Ovary (tissue), 9 donors: ENCODE measurements around the gene IRF4. TPM values are rescaled to one million over a fixed set of nuclear protein-coding genes. Genes with fewer than 3 reads are reported as not detected.
"Not testable (repeated sequence)": the region's sequence is repeated elsewhere in the genome, so short reads cannot be mapped to it uniquely, and the experiment has no call there.

Experiments
- DNase-seq, 5 donors: peaks; one replicate each; pipeline ENCODE4 v3.0.0-alpha.2; 2019 to 2020
- H3K27ac ChIP-seq, 2 donors: fragments of 200-600 bp; one replicate each; pipeline versions ENCODE4 v1.5.1 to v1.8.0; 2019 to 2022
- H3K27me3 ChIP-seq: fragments of 200-600 bp; one replicate; pipeline ENCODE4 v1.8.0; 2022
- H3K36me3 ChIP-seq: fragments of 200-600 bp; sonication (generic); one replicate; pipeline ENCODE4 v1.5.1; 2019
- H3K4me1 ChIP-seq: one replicate; pipeline ENCODE4 v1.8.1; 2013; ENCODE audit warnings: mild to moderate bottlenecking, moderate library complexity; ENCODE audit not compliant: insufficient read depth
- H3K4me3 ChIP-seq: fragments of 200-600 bp; sonication (generic); one replicate; pipeline ENCODE4 v1.5.1; 2017
- H3K9me3 ChIP-seq, 2 donors: fragments of 200-600 bp in 1 of 2; sonication (generic) in 1 of 2; one replicate each; pipeline versions ENCODE4 v1.5.1 to v1.8.1; 2013 to 2019; ENCODE audit warnings: mild to moderate bottlenecking in 1 of 2, moderate library complexity in 1 of 2
- CTCF ChIP-seq, 3 donors: fragments of 450-650 bp in 2 of 3; fragments of 200-600 bp in 1 of 3; IDR thresholded peaks; one replicate each; pipeline versions ENCODE4 v1.5.1 to v1.8.0; 2016 to 2022; ENCODE audit warnings: antibody characterized with exemption in 3 of 3, mild to moderate bottlenecking in 1 of 3
- EP300 ChIP-seq: sonication (generic); formaldehyde crosslinking; IDR thresholded peaks from one replicate; pipeline ENCODE4 v1.6.1; 2017; ENCODE audit warnings: antibody characterized with exemption
- POLR2A ChIP-seq: fragments of 450-650 bp; IDR thresholded peaks from one replicate; pipeline ENCODE4 v1.6.1; 2017; ENCODE audit warnings: antibody characterized with exemption, mild to moderate bottlenecking, moderate library complexity
- WGBS, 3 donors: extraction: QIAGEN DNeasy Blood & Tissue Kit in 1 of 3; methylation state at CpG; one replicate each; pipeline versions ENCODE4 v1.1.5 to v1.1.7; 2013 to 2017; 5-methylcytosine and 5-hydroxymethylcytosine counted together
- intact Hi-C, 4 donors: fragments of 100-400 bp; cut with DNase I; formaldehyde crosslinking; loops; one replicate each; pipeline versions ENCODE4 v1.11.0 to v1.15.1; 2022 to 2023
- polyA plus RNA-seq, 2 donors: library from polyadenylated mRNA; stranded (reverse); fragments of 200-250 nt in 1 of 2; fragments of 350-450 nt in 1 of 2; fragmentation: Illumina TruSeq in 1 of 2; extraction: RNeasy Lipid Tissue Mini Kit (QIAGEN cat#74804) in 1 of 2; gene quantifications; one replicate each; pipeline ENCODE4 v1.2.3, GENCODE V29; 2013 to 2014
- total RNA-seq, 7 donors: library from RNA; depleted of rRNA in 2 of 7; stranded (reverse); fragments of >200 nt in 2 of 7; fragmentation: NEBNext Ultra II Directional in 3 of 7; extraction: Animal tissue kit (Norgen Biotek cat#: 25700) in 3 of 7; gene quantifications; one replicate each; pipeline versions ENCODE4 v1.1.0 to v1.2.4, GENCODE V29; 2016 to 2023
- donor health status: DM: no; HTN: no; CAD: no; lungs with moderate emphysema.
- donor health status: DM: no; HTN: no; CAD: no.
- donor health status: Bipolar disorder and iron deficiency.
- donor health status: DM: yes; HTN: yes; CAD: no.
- donor health status: DM: no; HTN: no; CAD: no.
- donor health status: DM: yes; HTN: yes; CAD: no.

The IRF4 gene
- total and polyA plus RNA-seq, 9 donors = 0.12 to 20.7 (median 1.0) TPM

- no peaks in the 10 kb centered on the region for H3K9me3 ChIP-seq
- 60 to 65% (median 61%) methylated on average over 10 of the region's 10 CpGs for WGBS, 3 donors
- TF ChIP-seq CTCF (IDR thresholded peaks at IDR 0.05) (no peak), POLR2A (no peak)
- no peaks in the 10 kb centered on the region for H3K27me3 ChIP-seq
- no peak overlapping the region for H3K4me3 ChIP-seq
- H3K4me1 ChIP-seq = no peaks in the 10 kb centered on the region
- intact Hi-C loops = no loop called here
- no peaks in the 10 kb centered on the region for H3K36me3 ChIP-seq
- H3K27ac ChIP-seq = no peak overlapping the region
- peak in 1 of 5 donors; percentile 20 for DNase-seq
These were observed 14.5 kb upstream of the IRF4 start for GRCh38 chr6:376827-377640.

- H3K4me1 ChIP-seq, H3K27me3 ChIP-seq, H3K27ac ChIP-seq, H3K36me3 ChIP-seq, H3K9me3 ChIP-seq, intact Hi-C loops, DNase-seq, H3K4me3 ChIP-seq: not testable (repeated sequence)
- 82 to 88% (median 82%) methylated on average over 13 of the region's 13 CpGs for whole genome bisulfite sequencing, 3 donors
These were observed 13.9 kb upstream of the IRF4 start for GRCh38 chr6:377641-378020.

- Histone ChIP-seq H3K4me3 (no peak overlapping the region), H3K27ac (no peak overlapping the region), H3K9me3 (no peaks in the 10 kb centered on the region), H3K27me3 (no peaks in the 10 kb centered on the region), H3K4me1 (no peaks in the 10 kb centered on the region), H3K36me3 (no peaks in the 10 kb centered on the region)
- DNase-seq = no peak
- intact Hi-C loops = no loop called here
- TF ChIP-seq CTCF (IDR thresholded peaks at IDR 0.05) = no peak
- TF ChIP-seq POLR2A = no peak
- no peak for TF ChIP-seq EP300
- 78 to 84% (median 78%) methylated on average over 24 of the region's 24 CpGs for WGBS, 3 donors
These were observed 13.2 kb upstream of the IRF4 start for GRCh38 chr6:378090-378957.

- Histone ChIP-seq H3K36me3 (no peaks in the 10 kb centered on the region), H3K4me3 (no peak overlapping the region), H3K27ac (no peak overlapping the region), H3K4me1 (no peaks in the 10 kb centered on the region), H3K9me3 (no peaks in the 10 kb centered on the region), H3K27me3 (no peaks in the 10 kb centered on the region)
- intact Hi-C loops = no loop called here
- WGBS, 3 donors = 70 to 81% (median 72%) methylated on average over 11 of the region's 11 CpGs
- TF ChIP-seq CTCF (IDR thresholded peaks at IDR 0.05) (no peak), EP300 (no peak), POLR2A (no peak)
- peak in 1 of 5 donors; percentile 25 for DNase-seq
These were observed 12.6 kb upstream of the IRF4 start for GRCh38 chr6:378958-379409.
